Activated B cell treated with CpG ODN at 0.5 μM for 24 hours (primary cell): Measurements from ENCODE around the gene CACNA1B. TPM values are rescaled to one million over a fixed set of nuclear protein-coding genes. Genes with fewer than 3 reads are reported as not detected.
A peak's percentile ranks its signal among the peaks of the same experiment; 100 is the strongest.
"Not testable (repeated sequence)": the region's sequence is repeated elsewhere in the genome, so short reads cannot be mapped to it uniquely, and the experiment has no call there.

Experiments
- ATAC-seq: fragments of 200-7000 bp; cut with Tn5 transposase; one replicate; pipeline ENCODE4 v1.10.0; 2021; ENCODE audit warnings: low read depth, mild to moderate bottlenecking, moderate library complexity
- CTCF ChIA-PET: fragments of 350-600 bp; sonication (Branson Sonifier 250); formaldehyde crosslinking; loops from one replicate; lab custom pipeline; 2021; ENCODE audit warnings: antibody characterized with exemption; lab: Charles Lee
- POLR2A ChIA-PET: fragments of 350-600 bp; sonication (Branson Sonifier 250); formaldehyde crosslinking; loops from one replicate; lab custom pipeline; 2021; ENCODE audit warnings: antibody characterized with exemption; lab: Charles Lee
- DNase-seq: peaks from one replicate; pipeline ENCODE4 v3.0.0; 2022
- H3K27ac Mint-ChIP-seq: one replicate; pipeline ENCODE4 v1.8.0; 2020; ENCODE audit warnings: mixed read lengths
- H3K27me3 Mint-ChIP-seq: one replicate; pipeline ENCODE4 v1.8.0; 2021; ENCODE audit warnings: mixed read lengths
- H3K36me3 Mint-ChIP-seq: one replicate; pipeline ENCODE4 v1.8.0; 2021; ENCODE audit warnings: low read depth, mixed read lengths
- H3K4me1 Mint-ChIP-seq: one replicate; pipeline ENCODE4 v1.8.0; 2021; ENCODE audit warnings: mixed read lengths
- H3K4me3 Mint-ChIP-seq: one replicate; pipeline ENCODE4 v1.8.0; 2020; ENCODE audit warnings: mild to moderate bottlenecking, mixed read lengths
- H3K9me3 Mint-ChIP-seq: one replicate; pipeline ENCODE4 v1.8.0; 2020; ENCODE audit warnings: mixed read lengths
- CTCF ChIP-seq: fragments of 200-600 bp; IDR thresholded peaks from one replicate; pipeline ENCODE4 v1.8.0; 2022; ENCODE audit warnings: antibody characterized with exemption, mild to moderate bottlenecking
- intact Hi-C: fragments of 100-400 bp; cut with micrococcal nuclease; formaldehyde crosslinking; loops from one replicate; pipeline ENCODE4 v1.15.1; 2024
- total RNA-seq: library from RNA; stranded (reverse); gene quantifications from 2 replicates; pipeline ENCODE4 v1.2.3, GENCODE V29; 2022

The CACNA1B gene
- 1.4 and 1.5 TPM in 2 replicates for total RNA-seq

- H3K36me3 Mint-ChIP-seq, H3K9me3 Mint-ChIP-seq, H3K4me3 Mint-ChIP-seq, POLR2A ChIA-PET, H3K4me1 Mint-ChIP-seq, H3K27ac Mint-ChIP-seq, intact Hi-C loops, CTCF ChIA-PET, DNase-seq: not testable (repeated sequence)
- H3K27me3 Mint-ChIP-seq, result peaks cover 27% of the 10 kb centered on the region
- ATAC-seq, result peak; percentile 37
Measured at GRCh38 chr9:137877506-137878122, at the start of gene CACNA1B. Gene CACNA1B (plus strand): TSS chr9:137877782. CDS start chr9:137877934, 152 bp downstream.

- H3K27ac Mint-ChIP-seq, result no peak overlapping the region
- TF ChIP-seq CTCF, result no peak
- H3K4me1 Mint-ChIP-seq, result peaks cover 27% of the 10 kb centered on the region
- ChIA-PET CTCF (no interaction called here), POLR2A (no interaction called here)
- H3K27me3 Mint-ChIP-seq, result no peaks in the 10 kb centered on the region
- intact Hi-C loops, result no loop called here
- no peak for ATAC-seq
- DNase-seq, result no peak
- no peaks in the 10 kb centered on the region for H3K9me3 Mint-ChIP-seq
- H3K36me3 Mint-ChIP-seq, result peaks cover 70% of the 10 kb centered on the region
- H3K4me3 Mint-ChIP-seq, result no peak overlapping the region
Measured at GRCh38 chr9:137827908-137828526, 49.6 kb upstream of the CACNA1B start.

- Mint-ChIP-seq H3K4me3 (no peak overlapping the region), H3K27ac (no peak overlapping the region), H3K36me3 (peaks cover 75% of the 10 kb centered on the region), H3K4me1 (peaks cover 27% of the 10 kb centered on the region), H3K27me3 (no peaks in the 10 kb centered on the region), H3K9me3 (no peaks in the 10 kb centered on the region)
- intact Hi-C loops, result no loop called here
- ATAC-seq (no peak), DNase-seq (no peak)
- no peak for TF ChIP-seq CTCF
- ChIA-PET POLR2A (no interaction called here), CTCF (no interaction called here)
Measured at GRCh38 chr9:137828527-137829259, 48.9 kb upstream of the CACNA1B start.

GRCh38 chr9:137829260-137829996 lies 48.2 kb upstream of the CACNA1B start:
- no peak for TF ChIP-seq CTCF
- no peak for DNase-seq
- Mint-ChIP-seq H3K9me3 (no peaks in the 10 kb centered on the region), H3K4me1 (peaks cover 23% of the 10 kb centered on the region), H3K27ac (no peak overlapping the region), H3K36me3 (peaks cover 70% of the 10 kb centered on the region), H3K27me3 (no peaks in the 10 kb centered on the region), H3K4me3 (no peak overlapping the region)
- CTCF ChIA-PET, result no interaction called here
- no peak for ATAC-seq
- intact Hi-C loops, result no loop called here
- POLR2A ChIA-PET, result no interaction called here

GRCh38 chr9:137832191-137832700 lies 45.3 kb upstream of the CACNA1B start:
- peaks cover 63% of the 10 kb centered on the region for H3K36me3 Mint-ChIP-seq
- no peaks in the 10 kb centered on the region for H3K27me3 Mint-ChIP-seq
- H3K4me3 Mint-ChIP-seq, result no peak overlapping the region
- ChIA-PET POLR2A (no interaction called here), CTCF (no interaction called here)
- no peak for ATAC-seq
- no peaks in the 10 kb centered on the region for H3K4me1 Mint-ChIP-seq
- H3K27ac Mint-ChIP-seq, result no peak overlapping the region
- intact Hi-C loops, result no loop called here
- H3K9me3 Mint-ChIP-seq, result no peaks in the 10 kb centered on the region
- TF ChIP-seq CTCF, result no peak
- no peak for DNase-seq
